GM12872 (cell line): ENCODE results near the gene ATP1A1.

Experiments used
- CTCF ChIP-seq: IDR thresholded peaks from 3 replicates; pipeline ENCODE4 v1.5.1; 2011; ENCODE audit warnings: low read depth, mild to moderate bottlenecking, low read length, moderate library complexity; ENCODE audit not compliant: insufficient read depth

ATP1A1 gene

DNA sequence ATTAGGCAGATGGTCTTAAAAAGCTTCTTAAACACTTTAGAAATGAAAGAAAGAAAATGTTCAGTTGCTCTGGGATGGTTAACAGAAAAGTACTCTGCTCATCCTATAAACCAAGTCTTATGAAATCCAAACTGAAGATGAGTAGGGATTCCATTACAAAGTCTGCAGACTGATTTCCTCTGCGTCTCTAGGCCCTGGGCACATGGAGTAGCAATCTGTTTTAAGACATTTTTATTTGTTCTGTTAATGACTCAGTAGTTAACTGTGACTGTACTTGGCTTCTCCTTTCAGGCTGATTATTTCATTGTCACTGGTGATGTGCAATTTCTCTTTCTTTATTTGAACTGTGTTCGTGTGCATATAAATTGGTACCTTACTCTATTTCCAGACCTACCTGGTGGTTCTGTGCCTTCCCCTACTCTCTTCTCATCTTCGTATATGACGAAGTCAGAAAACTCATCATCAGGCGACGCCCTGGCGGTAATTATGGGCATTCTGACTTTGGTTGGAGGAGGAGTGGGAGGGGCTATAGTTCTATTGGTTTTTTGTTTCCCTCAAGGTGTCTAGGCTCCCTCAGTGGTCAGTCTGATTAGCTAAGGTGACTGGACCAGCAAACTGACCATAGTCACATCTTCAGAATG, 30.6 kb downstream of the ATP1A1 start:
- no peak for TF ChIP-seq CTCF

GRCh38 chr1:116404699-116405098, 31.7 kb downstream of the ATP1A1 start:
- TF ChIP-seq CTCF, result no peak

GRCh38 chr1:116405241-116406135, 32.4 kb downstream of the ATP1A1 start:
- no peak for TF ChIP-seq CTCF

GRCh38 chr1:116407033-116407432, 34.0 kb downstream of the ATP1A1 start:
- TF ChIP-seq CTCF, result no peak

- no peak for TF ChIP-seq CTCF
Observed at GRCh38 chr1:116408193-116408592, 35.1 kb downstream of the ATP1A1 start.

GRCh38 chr1:116408803-116409720, 36.0 kb downstream of the ATP1A1 start:
- TF ChIP-seq CTCF, result no peak

DNA sequence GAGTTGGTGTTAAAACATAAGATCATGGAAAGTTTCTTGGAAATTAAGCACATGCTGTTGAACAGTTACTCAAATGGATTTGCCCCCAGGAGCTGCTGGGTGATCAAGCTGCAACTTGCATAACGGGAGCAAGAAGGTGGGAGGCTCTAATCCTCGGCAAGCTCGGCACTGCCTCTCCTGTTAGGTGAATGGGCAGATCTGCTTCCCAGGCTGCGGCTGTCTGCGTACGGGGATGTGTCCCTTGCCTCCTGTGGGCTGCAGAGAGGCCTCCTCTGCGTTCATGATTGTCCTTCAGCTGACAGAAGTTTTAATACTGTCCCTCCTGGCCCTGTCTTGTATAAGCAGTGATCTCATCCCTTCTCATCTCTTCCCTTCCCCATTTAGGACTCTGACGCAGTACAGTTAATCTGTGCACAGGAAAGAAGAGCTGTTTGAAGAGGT, 36.7 kb downstream of the ATP1A1 start:
- no peak for TF ChIP-seq CTCF
